ENCODE measurements around the gene SNU13. TPM values are rescaled to one million over a fixed set of nuclear protein-coding genes. Genes with fewer than 3 reads are reported as not detected.
"Not testable (repeated sequence)": the region's sequence is repeated elsewhere in the genome, so short reads cannot be mapped to it uniquely, and the experiment has no call there.

The SNU13 gene
- total and polyA plus RNA-seq, 9 donors, result 99.8 to 130 (median 116) TPM

- no peaks in the 10 kb centered on the region for H3K27me3 ChIP-seq (ENCODE audit: control insufficient read depth, insufficient read depth, low read length)
Observed at GRCh38 chr22:41650821-41651220, 37.8 kb downstream of the SNU13 start.

GRCh38 chr22:41650229-41650628, 38.4 kb downstream of the SNU13 start:
- H3K27me3 ChIP-seq (ENCODE audit: control insufficient read depth, insufficient read depth, low read length), result no peaks in the 10 kb centered on the region
- H3K4me1 ChIP-seq (ENCODE audit: control insufficient read depth, insufficient read depth, low read length), result no peaks in the 10 kb centered on the region
- no peak for DNase-seq
- no peak overlapping the region for H3K27ac ChIP-seq (ENCODE audit: low read length)
- no CpG with 5 or more reads among the region's 1 CpG for WGBS (ENCODE audit: insufficient coverage)
- peaks cover 79% of the 10 kb centered on the region for H3K36me3 ChIP-seq (ENCODE audit: control insufficient read depth, insufficient read depth, low read length)
- no peak overlapping the region for H3K4me3 ChIP-seq (ENCODE audit: low read length)
- no peaks in the 10 kb centered on the region for H3K9me3 ChIP-seq (replicated peaks; ENCODE audit: control insufficient read depth, low read depth, low read length)

More at GRCh38 chr22:41650821-41651220, 37.8 kb downstream of the SNU13 start:
- DNase-seq, result no peak
- Histone ChIP-seq H3K9me3 (replicated peaks; ENCODE audit: control insufficient read depth, low read depth, low read length) (no peaks in the 10 kb centered on the region), H3K4me3 (ENCODE audit: low read length) (no peak overlapping the region), H3K4me1 (ENCODE audit: control insufficient read depth, insufficient read depth, low read length) (no peaks in the 10 kb centered on the region), H3K36me3 (ENCODE audit: control insufficient read depth, insufficient read depth, low read length) (peaks cover 78% of the 10 kb centered on the region), H3K27ac (ENCODE audit: low read length) (no peak overlapping the region)
- WGBS (ENCODE audit: insufficient coverage), result 87% methylated on average over 9 of the region's 11 CpGs

GRCh38 chr22:41648432-41648831, 40.2 kb downstream of the SNU13 start:
- Histone ChIP-seq H3K9me3 (replicated peaks; ENCODE audit: control insufficient read depth, low read depth, low read length) (no peaks in the 10 kb centered on the region), H3K27me3 (ENCODE audit: control insufficient read depth, insufficient read depth, low read length) (no peaks in the 10 kb centered on the region), H3K27ac (ENCODE audit: low read length) (no peak overlapping the region), H3K4me3 (ENCODE audit: low read length) (no peak overlapping the region), H3K36me3 (ENCODE audit: control insufficient read depth, insufficient read depth, low read length) (peaks cover 69% of the 10 kb centered on the region), H3K4me1 (ENCODE audit: control insufficient read depth, insufficient read depth, low read length) (no peaks in the 10 kb centered on the region)
- no peak for DNase-seq
- no CpG with 5 or more reads among the region's 1 CpG for WGBS (ENCODE audit: insufficient coverage)

- no peaks in the 10 kb centered on the region for H3K9me3 ChIP-seq (replicated peaks; ENCODE audit: control insufficient read depth, low read depth, low read length)
- peaks cover 69% of the 10 kb centered on the region for H3K36me3 ChIP-seq (ENCODE audit: control insufficient read depth, insufficient read depth, low read length)
- no peak overlapping the region for H3K27ac ChIP-seq (ENCODE audit: low read length)
- H3K4me3 ChIP-seq (ENCODE audit: low read length), result no peak overlapping the region
- no peak for DNase-seq
- no peaks in the 10 kb centered on the region for H3K27me3 ChIP-seq (ENCODE audit: control insufficient read depth, insufficient read depth, low read length)
- no CpG with 5 or more reads among the region's 3 CpGs for WGBS (ENCODE audit: insufficient coverage)
- H3K4me1 ChIP-seq (ENCODE audit: control insufficient read depth, insufficient read depth, low read length), result no peaks in the 10 kb centered on the region
Observed at GRCh38 chr22:41647771-41648170, 40.9 kb downstream of the SNU13 start.

GRCh38 chr22:41642331-41643110, 46.1 kb downstream of the SNU13 start:
- H3K4me1 ChIP-seq (ENCODE audit: control insufficient read depth, insufficient read depth, low read length), result no peaks in the 10 kb centered on the region
- no peak for DNase-seq
- no peak overlapping the region for H3K27ac ChIP-seq (ENCODE audit: low read length)
- no peaks in the 10 kb centered on the region for H3K27me3 ChIP-seq (ENCODE audit: control insufficient read depth, insufficient read depth, low read length)
- no peaks in the 10 kb centered on the region for H3K9me3 ChIP-seq (replicated peaks; ENCODE audit: control insufficient read depth, low read depth, low read length)
- H3K4me3 ChIP-seq (ENCODE audit: low read length), result no peak overlapping the region
- H3K36me3 ChIP-seq (ENCODE audit: control insufficient read depth, insufficient read depth, low read length), result peaks cover 61% of the 10 kb centered on the region
- WGBS (ENCODE audit: insufficient coverage), result no CpG with 5 or more reads among the region's 6 CpGs

GRCh38 chr22:41641854-41642253, 46.8 kb downstream of the SNU13 start:
- Histone ChIP-seq H3K27ac (ENCODE audit: low read length) (no peak overlapping the region), H3K9me3 (replicated peaks; ENCODE audit: control insufficient read depth, low read depth, low read length) (no peaks in the 10 kb centered on the region), H3K36me3 (ENCODE audit: control insufficient read depth, insufficient read depth, low read length) (peaks cover 63% of the 10 kb centered on the region), H3K4me1 (ENCODE audit: control insufficient read depth, insufficient read depth, low read length) (no peaks in the 10 kb centered on the region), H3K27me3 (ENCODE audit: control insufficient read depth, insufficient read depth, low read length) (no peaks in the 10 kb centered on the region), H3K4me3 (ENCODE audit: low read length) (no peak overlapping the region)
- DNase-seq, result no peak
- WGBS (ENCODE audit: insufficient coverage), result 98% methylated on average over 6 of the region's 7 CpGs

GRCh38 chr22:41638748-41639147, 49.9 kb downstream of the SNU13 start:
- no peak for DNase-seq
- Histone ChIP-seq H3K27ac (ENCODE audit: low read length) (no peak overlapping the region), H3K36me3 (ENCODE audit: control insufficient read depth, insufficient read depth, low read length) (peaks cover 76% of the 10 kb centered on the region), H3K4me3 (ENCODE audit: low read length) (no peak overlapping the region), H3K4me1 (ENCODE audit: control insufficient read depth, insufficient read depth, low read length) (no peaks in the 10 kb centered on the region), H3K9me3 (replicated peaks; ENCODE audit: control insufficient read depth, low read depth, low read length) (no peaks in the 10 kb centered on the region), H3K27me3 (ENCODE audit: control insufficient read depth, insufficient read depth, low read length) (no peaks in the 10 kb centered on the region)
- 83% methylated on average over 1 of the region's 5 CpGs for WGBS (ENCODE audit: insufficient coverage)

GRCh38 chr22:41638124-41638523, 50.5 kb downstream of the SNU13 start:
- no peaks in the 10 kb centered on the region for H3K9me3 ChIP-seq (replicated peaks; ENCODE audit: control insufficient read depth, low read depth, low read length)
- 94% methylated on average over 2 of the region's 5 CpGs for WGBS (ENCODE audit: insufficient coverage)
- no peak for DNase-seq
- H3K4me3 ChIP-seq (ENCODE audit: low read length), result no peak overlapping the region
- H3K27me3 ChIP-seq (ENCODE audit: control insufficient read depth, insufficient read depth, low read length), result no peaks in the 10 kb centered on the region
- H3K4me1 ChIP-seq (ENCODE audit: control insufficient read depth, insufficient read depth, low read length), result no peaks in the 10 kb centered on the region
- H3K36me3 ChIP-seq (ENCODE audit: control insufficient read depth, insufficient read depth, low read length), result peaks cover 77% of the 10 kb centered on the region
- H3K27ac ChIP-seq (ENCODE audit: low read length), result no peak overlapping the region

GRCh38 chr22:41637623-41638022, 51.0 kb downstream of the SNU13 start:
- not testable (repeated sequence) for H3K4me1 ChIP-seq (ENCODE audit: control insufficient read depth, insufficient read depth, low read length); H3K27ac ChIP-seq (ENCODE audit: low read length); DNase-seq

GRCh38 chr22:41636467-41636866, 52.2 kb downstream of the SNU13 start:
- Histone ChIP-seq H3K36me3 (ENCODE audit: control insufficient read depth, insufficient read depth, low read length) (peaks cover 70% of the 10 kb centered on the region), H3K4me3 (ENCODE audit: low read length) (no peak overlapping the region), H3K9me3 (replicated peaks; ENCODE audit: control insufficient read depth, low read depth, low read length) (no peaks in the 10 kb centered on the region), H3K27me3 (ENCODE audit: control insufficient read depth, insufficient read depth, low read length) (no peaks in the 10 kb centered on the region), H3K4me1 (ENCODE audit: control insufficient read depth, insufficient read depth, low read length) (no peaks in the 10 kb centered on the region), H3K27ac (ENCODE audit: low read length) (no peak overlapping the region)
- DNase-seq, result no peak
- WGBS (ENCODE audit: insufficient coverage), result 66% methylated on average over 3 of the region's 7 CpGs

More at GRCh38 chr22:41637623-41638022, 51.0 kb downstream of the SNU13 start:
- H3K36me3 ChIP-seq (ENCODE audit: control insufficient read depth, insufficient read depth, low read length), result peaks cover 72% of the 10 kb centered on the region
- WGBS (ENCODE audit: insufficient coverage), result 99% methylated on average over 8 of the region's 8 CpGs
- H3K27me3 ChIP-seq (ENCODE audit: control insufficient read depth, insufficient read depth, low read length); H3K4me3 ChIP-seq (ENCODE audit: low read length); H3K9me3 ChIP-seq (replicated peaks; ENCODE audit: control insufficient read depth, low read depth, low read length): not testable (repeated sequence)
